GM18861 (cell line): ENCODE results near the gene ECD.
A peak's percentile ranks its signal among the peaks of the same experiment; 100 is the strongest.

Source experiments
- ATAC-seq: cut with Tn5 transposase; IDR thresholded peaks from one replicate; pipeline ENCODE4 v1.9.1; 2021; ENCODE audit not compliant: unreplicated experiment

The ECD gene

DNA sequence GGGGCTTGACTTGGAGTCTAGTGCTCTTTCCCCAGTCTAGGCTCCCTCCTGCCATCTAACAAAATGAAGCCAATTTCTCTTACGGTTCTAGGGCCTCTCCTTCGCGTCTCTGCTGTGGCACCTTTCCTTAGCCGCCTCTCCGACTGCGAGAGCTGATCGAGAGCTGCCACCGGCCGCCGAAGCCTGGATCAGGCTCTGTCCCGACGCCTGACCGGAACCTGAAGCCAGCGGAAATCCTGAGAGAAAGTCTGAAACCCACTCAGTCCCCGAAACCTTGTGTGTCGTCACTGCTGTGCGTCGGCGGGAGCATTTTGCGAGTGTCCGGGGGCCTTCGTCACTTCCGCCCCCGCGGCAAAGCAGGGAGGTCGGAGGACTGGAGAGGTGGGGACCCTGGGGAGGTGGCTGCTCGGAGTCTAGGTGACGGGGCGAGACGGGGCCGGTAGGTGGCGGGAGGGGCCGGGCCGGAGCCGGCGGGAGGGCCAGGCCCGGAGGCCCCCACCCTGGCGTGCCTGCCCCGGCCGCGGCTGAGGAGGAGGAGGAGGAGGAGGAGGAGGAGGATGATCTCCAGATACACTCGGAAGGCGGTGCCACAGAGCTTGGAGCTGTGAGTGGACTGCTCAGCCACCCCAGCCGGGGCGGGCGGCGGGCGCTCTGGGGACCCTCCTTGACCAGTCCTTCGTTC lies at the start of gene ECD, which contains the start of gene FAM149B1:
TSS of gene ECD (minus strand) at position 226 of the 682 bp plus-strand sequence. CDS start 4,071 bp downstream, outside the sequence.
TSS of gene FAM149B1 (plus strand) at position 337 of the 682 bp plus-strand sequence. CDS start at position 558, 221 bp downstream.
- ATAC-seq, result peak; percentile 82

DNA sequence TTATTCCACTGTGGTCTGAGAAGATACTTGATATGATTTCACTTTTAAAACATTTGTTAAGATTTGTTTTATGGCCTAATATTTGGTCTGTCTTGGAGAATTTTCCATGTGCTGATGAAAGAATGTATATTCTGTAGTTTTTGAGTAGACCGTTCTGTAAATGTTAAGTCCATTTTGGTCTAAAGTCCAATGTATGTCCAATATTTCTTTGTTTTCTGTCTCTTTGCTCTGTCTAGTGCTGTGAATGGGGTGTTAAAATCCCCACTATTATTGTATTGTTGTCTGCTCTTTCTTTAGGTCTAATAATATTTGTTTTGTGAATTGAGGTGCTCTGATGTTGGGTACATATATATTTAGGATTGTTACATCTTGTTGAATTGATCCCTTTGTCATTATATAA lies 47.9 kb upstream of the ECD start:
- no peak for ATAC-seq

DNA sequence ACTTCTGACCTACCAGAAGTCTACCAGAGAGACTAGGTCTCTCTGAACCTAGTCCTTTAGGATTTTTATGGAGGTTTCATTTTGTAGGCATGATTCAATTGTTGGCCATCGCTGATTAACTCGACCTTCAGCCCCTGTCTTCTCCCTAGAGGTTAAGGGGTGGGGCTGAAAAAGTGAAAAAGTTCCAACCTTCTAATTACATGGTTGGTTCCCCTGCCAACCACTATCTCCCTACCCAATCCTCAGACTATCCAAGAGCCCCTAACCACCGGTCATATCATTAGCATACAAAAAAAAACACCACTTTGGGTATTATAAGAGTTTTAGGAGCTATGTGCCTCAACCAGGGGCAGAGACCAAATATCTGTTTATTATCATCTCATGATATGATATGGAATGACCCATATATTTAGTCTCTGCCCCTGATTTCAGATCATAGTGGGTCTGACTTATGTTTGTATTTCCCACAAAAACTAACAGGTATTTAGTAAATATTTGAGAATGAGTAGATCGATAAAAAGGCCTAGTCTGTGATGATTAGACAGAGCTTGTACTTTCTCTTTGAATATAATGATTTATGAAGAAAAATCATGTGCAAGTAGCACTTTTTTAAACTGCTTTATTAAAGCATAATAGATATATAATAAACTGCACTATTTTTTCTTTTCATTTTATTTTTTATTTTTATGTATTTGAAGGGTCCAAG lies 43.5 kb upstream of the ECD start:
- ATAC-seq, result no peak

DNA sequence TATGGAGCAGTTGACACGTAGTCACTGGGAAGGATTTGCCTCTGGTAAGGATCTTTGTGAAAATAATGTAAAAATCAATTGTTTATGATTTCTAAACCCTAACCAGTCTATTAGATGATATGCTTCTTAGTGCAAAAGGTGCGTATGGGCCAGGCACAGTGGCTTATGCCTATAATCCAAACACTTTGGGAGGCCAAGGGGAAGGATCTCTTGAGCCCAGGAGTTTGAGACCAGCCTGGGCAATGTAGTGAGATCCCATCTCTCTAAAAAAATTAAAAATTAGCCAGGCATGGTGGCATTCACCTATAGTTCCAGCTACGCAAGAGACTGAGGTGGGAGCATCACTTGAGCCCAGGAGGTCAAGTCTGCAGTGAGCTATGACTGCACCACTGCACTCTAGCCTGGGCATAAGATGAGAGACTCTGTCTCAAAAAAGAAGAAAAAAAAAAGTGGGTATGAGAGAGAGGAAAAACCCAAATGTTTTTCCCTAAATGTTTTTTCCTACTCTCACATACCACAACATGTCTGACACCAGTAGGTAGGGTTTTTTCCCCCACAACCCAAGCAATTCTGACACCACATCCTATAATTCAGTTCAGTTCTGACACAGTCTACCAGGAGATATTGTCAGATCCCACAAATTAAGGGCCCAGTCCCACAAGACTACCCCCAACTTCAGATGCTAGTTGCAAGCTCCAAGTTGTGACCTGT lies 42.7 kb upstream of the ECD start:
- ATAC-seq, result no peak

DNA sequence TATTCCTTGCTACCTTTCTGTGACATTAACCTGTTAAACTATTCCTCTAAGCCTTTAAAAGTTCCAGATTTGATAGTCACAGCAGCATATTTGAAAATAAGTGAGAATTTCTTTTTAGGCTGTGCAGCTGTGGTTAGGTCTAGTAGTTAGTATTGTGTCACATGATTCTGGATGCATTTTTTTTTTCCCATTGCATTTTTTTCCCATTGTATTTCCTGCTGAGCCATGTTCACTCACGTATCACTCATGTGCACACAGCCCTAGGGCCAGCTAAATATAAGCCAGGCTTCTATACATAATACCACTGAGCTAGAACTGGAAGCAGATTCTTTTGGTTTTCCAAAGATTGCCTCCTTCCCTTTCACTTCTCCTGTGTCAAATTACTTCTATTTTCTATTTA lies 41.9 kb upstream of the ECD start:
- no peak for ATAC-seq

DNA sequence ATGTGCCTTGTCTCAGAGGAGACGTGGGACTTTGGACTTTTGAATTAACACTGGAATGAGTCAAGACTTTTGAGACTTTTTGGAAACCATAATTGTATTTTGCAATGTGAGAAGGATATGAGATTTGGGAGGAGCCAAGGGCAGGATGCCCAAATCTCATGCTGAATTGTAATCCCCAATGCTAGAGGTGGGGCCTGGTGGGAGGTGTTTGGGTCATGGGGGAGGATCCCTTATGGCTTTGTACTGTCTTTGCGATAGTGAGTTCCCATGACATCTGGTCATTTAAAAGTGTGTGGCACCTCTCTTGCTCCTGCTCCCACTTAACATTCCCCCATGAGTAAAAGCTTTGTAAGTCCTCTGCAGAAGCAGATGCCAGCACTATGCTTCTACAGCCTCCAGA lies 40.1 kb upstream of the ECD start:
- ATAC-seq, result no peak

DNA sequence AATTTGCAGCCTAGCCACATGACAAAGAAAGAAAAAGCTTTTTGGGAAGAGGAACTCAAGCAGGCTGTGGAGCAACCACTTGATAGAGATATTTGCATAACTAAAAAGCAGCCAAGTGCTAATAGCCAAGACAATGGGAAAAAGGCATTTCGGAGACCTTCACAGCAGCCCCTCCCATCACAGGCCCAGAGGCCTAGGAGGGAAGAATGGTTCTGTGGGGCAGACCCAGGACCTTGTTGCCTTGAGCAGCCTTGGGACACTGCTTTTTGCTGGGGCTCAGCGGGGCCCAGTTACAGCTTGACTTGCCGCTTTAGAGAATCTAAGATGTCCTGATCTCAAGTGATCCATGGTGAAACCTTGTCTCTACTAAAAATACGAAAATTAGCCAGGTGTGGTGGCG lies 38.6 kb upstream of the ECD start:
- ATAC-seq, result no peak

DNA sequence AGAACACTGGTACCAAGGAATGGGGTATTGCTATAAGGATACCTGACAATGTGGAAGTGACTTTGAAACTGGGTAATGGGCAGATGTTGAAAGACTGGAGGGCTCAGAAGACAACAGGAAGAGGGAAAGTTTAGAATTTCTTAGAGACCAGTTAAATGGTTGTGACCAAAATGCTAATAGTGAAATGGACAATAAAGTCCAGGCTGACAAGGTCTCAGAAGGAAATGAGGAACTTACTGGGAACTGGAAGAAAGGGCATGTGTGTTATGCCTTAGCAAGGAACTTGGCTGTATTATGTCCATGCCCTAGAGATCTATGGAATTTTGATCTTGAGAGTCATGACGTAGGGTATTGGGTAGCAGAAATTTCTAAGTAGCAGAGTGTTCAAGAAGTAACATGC lies 38.1 kb upstream of the ECD start:
- no peak for ATAC-seq

DNA sequence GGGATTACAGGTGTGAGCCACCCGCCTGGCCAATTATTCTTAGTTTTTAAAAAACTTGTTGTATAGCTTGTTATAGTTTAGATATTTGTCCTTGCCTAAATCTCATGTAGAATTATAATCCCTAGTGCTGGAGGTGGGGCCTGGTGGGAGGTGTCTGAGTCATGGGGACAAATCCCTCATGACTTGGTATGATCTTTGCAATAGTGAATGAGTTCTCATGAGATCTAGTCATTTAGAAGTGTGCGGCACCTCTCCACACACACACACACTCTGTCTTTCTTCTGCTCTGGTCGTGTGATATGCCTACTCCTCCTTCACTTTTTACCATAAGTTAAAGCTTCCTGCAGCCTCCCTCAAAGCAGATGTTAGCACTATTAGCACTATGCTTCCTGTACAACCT lies 37.3 kb upstream of the ECD start:
- no peak for ATAC-seq

DNA sequence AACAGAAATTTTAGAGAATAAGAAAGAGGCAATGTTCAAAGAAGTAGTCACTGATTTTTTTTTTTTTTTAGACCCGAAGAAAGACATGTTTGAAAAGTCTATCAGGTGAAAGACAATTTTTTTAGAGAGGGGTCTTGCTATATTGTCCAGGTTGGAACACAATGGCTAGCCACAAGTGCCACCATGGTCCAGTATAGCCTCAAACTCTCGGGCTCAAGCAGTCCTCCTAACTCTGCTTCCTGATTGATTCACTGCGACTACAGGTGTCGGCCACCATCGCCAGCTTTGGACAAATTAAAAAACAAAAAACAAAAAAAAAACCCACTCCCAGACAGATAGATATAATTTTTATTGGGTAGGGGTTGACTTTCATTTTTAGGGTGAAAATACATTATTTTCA lies 22.4 kb upstream of the ECD start:
- no peak for ATAC-seq

DNA sequence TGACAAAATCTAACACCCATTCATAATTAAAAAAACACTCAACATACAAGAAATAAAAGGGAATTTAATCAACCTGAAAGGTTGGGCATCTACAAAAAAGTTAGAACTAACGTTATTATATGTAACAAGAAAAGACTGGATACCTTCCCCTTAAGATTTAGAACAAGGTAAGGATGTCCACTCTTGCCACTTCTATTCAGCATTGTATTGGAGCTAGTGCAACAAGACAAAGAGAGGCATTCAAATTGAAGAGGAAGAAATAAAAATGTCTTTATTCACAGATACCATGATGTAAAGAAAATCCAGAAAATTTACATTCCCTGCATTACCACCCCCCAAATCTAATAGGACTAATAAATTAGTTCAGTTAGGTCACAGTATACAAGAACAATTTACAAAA lies 18.5 kb upstream of the ECD start:
- no peak for ATAC-seq

DNA sequence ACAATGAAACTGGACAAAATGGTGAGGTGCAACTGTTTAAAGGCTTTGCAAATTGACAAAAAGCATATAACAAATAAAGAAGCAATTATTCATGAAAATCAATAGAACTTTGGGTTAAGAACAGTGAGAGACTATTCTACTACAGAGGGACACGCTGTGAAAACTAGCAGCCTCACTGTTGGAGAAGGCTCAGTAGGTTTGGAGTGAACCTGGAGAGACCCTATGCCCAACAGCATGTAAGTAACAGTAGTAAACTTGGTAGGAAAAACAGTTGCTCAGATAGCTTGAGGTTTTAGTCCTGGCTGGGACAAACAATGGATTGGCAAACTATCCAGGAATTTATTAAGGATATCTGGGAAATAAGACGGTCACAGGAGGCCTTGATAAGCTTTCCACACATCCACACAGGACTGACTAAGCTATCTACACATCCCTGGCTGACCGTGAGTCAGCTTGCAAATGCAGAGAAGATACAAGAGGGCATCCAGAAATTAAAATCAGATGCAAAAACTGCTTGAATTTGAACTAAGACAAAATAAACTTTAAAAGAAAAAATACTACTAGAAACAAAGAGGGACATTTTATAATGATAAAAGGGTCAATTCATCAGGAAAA lies 16.0 kb upstream of the ECD start:
- no peak for ATAC-seq

DNA sequence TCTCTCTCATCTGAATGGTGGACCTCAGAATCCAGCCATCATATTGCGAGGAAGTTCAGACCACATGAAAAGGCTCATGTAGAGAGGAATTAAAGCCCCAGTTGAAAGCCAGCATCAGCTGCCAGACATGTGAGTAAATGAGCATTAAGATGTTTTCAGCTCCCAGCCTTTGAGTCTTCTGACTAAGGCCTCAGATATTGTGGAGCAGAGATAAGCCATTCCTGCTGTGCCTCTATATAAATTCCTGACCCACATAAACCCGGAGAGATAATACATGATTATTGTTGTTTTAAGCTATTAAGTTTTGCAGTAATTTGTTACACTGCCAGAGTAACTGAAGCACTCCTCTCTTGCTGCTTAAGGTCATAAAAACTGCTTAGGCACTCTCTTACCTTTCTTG lies 14.8 kb upstream of the ECD start:
- no peak for ATAC-seq

DNA sequence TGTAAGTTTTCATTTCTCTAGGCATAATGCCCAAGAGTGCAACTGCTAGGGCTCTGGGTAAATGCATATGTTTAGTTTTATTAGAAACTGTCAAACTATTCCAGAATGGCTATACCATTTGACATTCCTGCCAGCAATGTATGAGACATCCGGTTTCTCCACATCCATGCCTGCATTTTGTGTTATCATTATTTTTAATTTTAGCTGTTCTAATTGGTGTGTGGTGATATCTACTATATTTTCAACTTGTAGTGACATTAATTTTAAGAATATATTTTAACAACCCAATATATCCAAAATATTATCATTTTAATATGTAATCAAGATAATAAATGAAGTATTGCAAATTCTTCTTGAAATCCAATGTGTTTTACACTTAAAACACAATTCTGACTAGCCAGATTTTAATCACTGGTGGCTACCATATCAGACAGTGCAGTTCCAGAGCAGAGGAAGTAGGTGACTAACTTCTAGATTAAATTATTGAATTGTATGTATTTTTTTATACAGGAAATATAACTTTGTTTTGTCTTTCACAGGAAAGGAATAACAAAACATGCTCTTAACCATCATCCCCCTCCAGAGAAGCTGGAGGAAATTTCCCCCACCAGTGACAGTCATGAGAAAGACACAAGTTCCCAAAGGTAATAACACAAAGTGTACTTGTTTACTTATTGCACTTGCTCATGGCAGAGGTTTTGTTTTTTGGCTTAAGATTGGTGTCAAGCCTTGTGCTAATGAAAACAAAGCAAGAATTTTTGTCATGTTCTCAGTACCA lies 6.5 kb upstream of the ECD start:
- ATAC-seq, result no peak

DNA sequence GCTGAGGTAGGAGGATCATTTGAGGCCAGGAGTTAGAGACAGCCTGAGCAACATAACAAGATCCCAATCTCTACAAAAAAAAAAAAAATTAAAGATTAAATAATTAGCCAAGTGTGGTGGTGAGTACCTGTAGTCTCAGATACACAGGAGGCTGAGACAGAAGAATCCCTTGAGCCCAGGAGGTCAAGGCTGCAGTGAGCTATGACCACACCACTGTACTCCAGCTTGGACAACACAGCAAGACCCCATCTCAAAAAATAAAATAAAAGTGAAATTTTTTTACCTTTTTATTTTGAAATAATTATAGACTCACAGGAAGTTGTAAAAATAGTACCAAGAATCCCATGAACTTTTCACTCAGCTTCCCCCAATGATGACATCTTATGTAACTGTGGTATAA lies 5.1 kb upstream of the ECD start:
- ATAC-seq, result no peak

DNA sequence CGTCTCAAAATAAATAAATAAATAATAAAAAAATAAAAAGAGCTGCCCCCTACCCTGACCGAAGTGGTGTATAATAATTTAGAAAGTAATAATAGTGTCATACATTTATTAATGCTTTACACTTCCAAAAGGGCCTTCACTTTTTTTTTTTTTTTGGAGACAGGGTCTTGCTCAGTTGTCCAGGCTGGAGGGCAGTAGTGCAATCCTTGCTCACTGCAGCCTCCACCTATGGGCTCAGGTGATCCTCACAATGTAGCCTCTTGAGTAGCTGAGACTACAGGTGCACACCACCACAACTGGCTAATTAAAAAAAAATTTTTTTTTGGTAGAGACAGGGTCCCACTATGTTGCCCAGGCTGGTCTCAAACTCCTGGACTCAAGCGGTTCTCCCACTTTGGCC lies 1.5 kb upstream of the ECD start:
- no peak for ATAC-seq

DNA sequence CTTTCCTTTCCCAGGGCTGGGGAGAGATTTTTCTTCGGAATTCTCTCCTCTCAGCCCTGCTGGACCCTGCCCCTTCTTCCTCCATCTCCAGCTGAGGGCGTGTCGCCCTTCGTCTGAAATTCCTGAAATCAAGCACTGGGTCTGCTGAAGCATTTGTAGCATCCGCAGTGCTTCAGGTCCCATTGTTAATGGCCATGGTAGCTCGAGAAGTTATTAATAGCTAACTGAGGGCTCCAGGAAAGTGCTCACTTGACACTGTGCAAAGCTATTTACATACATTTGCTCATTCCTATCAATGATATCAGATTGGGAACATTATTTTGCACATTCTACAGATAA lies 626 bp upstream of the ECD start:
- peak; percentile 5 for ATAC-seq

DNA sequence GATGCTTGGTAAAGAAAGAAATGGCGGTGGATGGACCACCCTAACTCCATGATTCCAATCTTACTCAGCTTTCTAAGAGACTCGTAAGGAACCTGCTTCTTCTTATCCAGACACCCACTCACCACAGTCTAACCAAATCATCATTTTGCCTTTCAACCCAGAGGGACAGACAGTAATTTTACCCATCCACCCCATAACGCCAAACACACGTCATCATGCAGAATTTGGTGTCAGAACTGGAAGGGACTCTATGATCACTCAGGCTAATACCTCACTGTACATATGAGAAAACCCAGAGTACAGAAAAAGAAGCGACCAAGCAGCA lies 388 bp downstream of the ECD start:
- ATAC-seq, result no peak

DNA sequence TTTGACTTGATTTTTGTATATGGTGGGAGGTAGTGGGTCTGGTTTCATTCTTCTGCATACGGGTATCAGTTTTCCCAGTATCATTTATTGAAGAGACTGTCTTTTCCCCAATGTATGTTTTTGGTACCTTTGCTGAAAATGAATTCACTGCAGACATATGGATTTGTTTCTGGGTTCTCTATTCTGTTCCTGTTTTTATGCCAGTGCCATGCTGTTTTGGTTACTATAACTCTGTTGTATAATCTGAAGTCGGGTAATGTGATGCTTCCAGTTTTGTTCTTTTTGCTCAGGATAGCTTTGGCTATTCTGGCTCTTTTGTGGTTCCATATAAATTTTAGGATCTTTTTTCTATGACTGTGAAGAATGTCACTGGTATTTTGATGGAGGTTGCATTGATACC lies 836 bp downstream of the ECD start:
- no peak for ATAC-seq

DNA sequence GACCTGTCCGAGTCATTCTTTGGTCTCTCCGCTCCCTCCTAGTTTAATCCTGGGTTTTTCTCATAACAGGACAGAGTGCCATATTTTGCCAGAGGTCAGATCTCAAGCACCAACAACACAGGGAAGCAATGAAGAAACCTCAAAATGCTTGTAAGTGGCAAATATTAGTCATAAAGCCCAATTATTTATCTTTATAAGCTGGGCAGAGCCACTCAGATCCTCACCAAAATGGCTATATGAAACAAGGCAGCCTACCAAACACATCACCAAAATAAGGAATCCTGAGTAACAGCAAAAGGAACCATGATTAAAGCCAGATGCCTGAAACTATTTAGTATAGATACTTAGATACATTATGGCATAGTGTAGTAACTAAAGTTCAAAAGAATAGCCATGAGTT lies 4.7 kb downstream of the ECD start:
- ATAC-seq, result no peak

DNA sequence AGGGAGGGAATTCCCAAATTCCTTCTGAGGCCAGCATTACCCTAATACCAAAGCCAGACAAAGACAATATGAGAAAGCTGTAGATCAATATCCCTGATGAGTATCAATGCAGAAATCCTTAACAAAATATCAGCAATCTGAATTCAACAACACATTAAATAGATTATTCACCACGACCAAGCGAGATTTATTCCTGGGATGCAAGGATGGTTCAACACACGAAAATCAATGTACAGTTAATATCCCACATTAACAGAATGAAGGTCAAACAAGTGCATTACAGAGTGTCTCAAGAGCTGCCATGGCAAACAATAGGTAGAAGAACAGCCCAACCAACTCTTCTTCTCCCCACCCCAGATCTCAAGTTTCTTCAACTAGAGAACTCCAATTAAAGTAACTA lies 6.1 kb downstream of the ECD start:
- no peak for ATAC-seq
